H1 (cell line): ENCODE measurements around the gene SLC39A11. TPM values are rescaled to one million over a fixed set of nuclear protein-coding genes. Genes with fewer than 3 reads are reported as not detected.

Source experiments
- CTCF ChIA-PET: fragments of 300-600 bp; sonication (Branson Sonifier 250); formaldehyde crosslinking; loops from one replicate; lab custom pipeline; 2021; ENCODE audit not compliant: partially characterized antibody; lab: Charles Lee
- POLR2A ChIA-PET: fragments of 300-600 bp; sonication (Branson Sonifier 250); formaldehyde crosslinking; loops from one replicate; lab custom pipeline; 2021; ENCODE audit warnings: inconsistent platforms; ENCODE audit not compliant: partially characterized antibody; lab: Charles Lee
- DNase-seq, 2 experiments: peaks; one replicate each; pipeline versions ENCODE4 v3.0.0 to v3.0.0-alpha.2; 2010 to 2022; ENCODE audit warnings: low spot score in 2 of 2, low read depth in 1 of 2, mixed read lengths in 1 of 2
- FAIRE-seq: peaks from 2 replicates; lab custom pipeline; 2011; peaks lifted over from hg19 to GRCh38; lab: Jason Lieb, UNC
- H2AFZ ChIP-seq: 2 replicates; pipeline ENCODE4 v1.8.1; 2012; ENCODE audit warnings: low read length, inconsistent platforms
- H2AK5ac ChIP-seq: 2 replicates; pipeline ENCODE4 v1.6.1; 2013; ENCODE audit warnings: low read depth, low read length
- H2BK120ac ChIP-seq: replicated peaks from 2 replicates; pipeline ENCODE3; 2013; ENCODE audit warnings: low read depth, low read length, inconsistent platforms
- H2BK12ac ChIP-seq: 2 replicates; pipeline ENCODE4 v1.6.1; 2013; ENCODE audit warnings: low read depth, low read length
- H2BK15ac ChIP-seq: 2 replicates; pipeline ENCODE4 v1.6.1; 2013; ENCODE audit warnings: low read length
- H2BK20ac ChIP-seq: 2 replicates; pipeline ENCODE4 v1.6.1; 2013; ENCODE audit warnings: low read length
- H2BK5ac ChIP-seq: 2 replicates; pipeline ENCODE4 v1.6.1; 2013; ENCODE audit warnings: low read depth, low read length
- H3K14ac ChIP-seq: 2 replicates; pipeline ENCODE4 v1.6.1; 2013; ENCODE audit warnings: inconsistent platforms; ENCODE audit not compliant: insufficient read length
- H3K18ac ChIP-seq: 2 replicates; pipeline ENCODE4 v1.6.1; 2013; ENCODE audit warnings: low read length; ENCODE audit errors: extremely low read depth
- H3K23ac ChIP-seq: 2 replicates; pipeline ENCODE4 v1.6.1; 2013; ENCODE audit warnings: inconsistent platforms; ENCODE audit not compliant: insufficient read length
- H3K23me2 ChIP-seq: 2 replicates; pipeline ENCODE4 v1.6.1; 2013; ENCODE audit warnings: low read depth, low read length
- H3K27ac ChIP-seq: 2 replicates; pipeline ENCODE4 v1.6.1; 2011; ENCODE audit warnings: low read depth, low read length, inconsistent platforms
- H3K27me3 ChIP-seq, 4 experiments: replicated peaks in 1 of 4; 1 replicate in 1 of 4; 2 replicates in 3 of 4; pipeline versions ENCODE4 v1.6.1 to v1.8.1; 2011 to 2013; ENCODE audit warnings: low read length in 3 of 4, mild to moderate bottlenecking in 3 of 4, inconsistent platforms in 2 of 4, mixed read lengths in 2 of 4, moderate library complexity in 1 of 4; ENCODE audit not compliant: control insufficient read depth in 3 of 4, insufficient read depth in 3 of 4; ENCODE audit errors: extremely low read depth in 1 of 4
- H3K36me3 ChIP-seq, 4 experiments: 2 replicates each; pipeline versions ENCODE4 v1.6.1 to v1.8.1; 2011 to 2013; ENCODE audit warnings: mild to moderate bottlenecking in 4 of 4, low read length in 3 of 4, moderate library complexity in 2 of 4, control low read depth in 1 of 4, inconsistent platforms in 1 of 4; ENCODE audit not compliant: insufficient read depth in 4 of 4, control insufficient read depth in 2 of 4
- H3K4ac ChIP-seq: replicated peaks from 2 replicates; pipeline ENCODE3; 2013; ENCODE audit warnings: low read length, low read depth, mixed read lengths, inconsistent platforms; ENCODE audit not compliant: insufficient read length
- H3K4me1 ChIP-seq, 4 experiments: replicated peaks in 1 of 4; 1 replicate in 1 of 4; 2 replicates in 3 of 4; pipeline versions ENCODE4 v1.6.1 to v1.8.1; 2011 to 2013; ENCODE audit warnings: low read length in 3 of 4, inconsistent platforms in 2 of 4, mixed read lengths in 1 of 4; ENCODE audit not compliant: insufficient read depth in 4 of 4, control insufficient read depth in 3 of 4
- H3K4me2 ChIP-seq, 2 experiments: 2 replicates each; pipeline versions ENCODE4 v1.6.1 to v1.8.1; 2011 to 2013; ENCODE audit warnings: low read depth in 2 of 2, low read length in 2 of 2, control low read depth in 1 of 2, inconsistent platforms in 1 of 2, mild to moderate bottlenecking in 1 of 2; ENCODE audit not compliant: insufficient read depth in 1 of 2
- H3K4me3 ChIP-seq, 4 experiments: fragments of 200-600, 300-600 bp in 1 of 4; sonication (generic), shearing (Covaris generic), sonication (Bioruptor Twin) in 1 of 4; 2 replicates each; pipeline versions ENCODE4 v1.5.1 to v1.8.1; 2011 to 2016; ENCODE audit warnings: low read length in 4 of 4, low read depth in 3 of 4, control low read depth in 2 of 4, inconsistent platforms in 2 of 4, mild to moderate bottlenecking in 2 of 4, mixed read lengths in 1 of 4, moderate library complexity in 1 of 4; ENCODE audit not compliant: insufficient read depth in 2 of 4; ENCODE audit errors: extremely low read depth in 1 of 4
- H3K56ac ChIP-seq: replicated peaks from 2 replicates; pipeline ENCODE3; 2013; ENCODE audit warnings: low read depth, mild to moderate bottlenecking, mixed read lengths, low read length, inconsistent platforms; ENCODE audit not compliant: insufficient read length
- H3K79me1 ChIP-seq: 2 replicates; pipeline ENCODE4 v1.6.1; 2013; ENCODE audit warnings: low read depth, low read length, control low read depth
- H3K79me2 ChIP-seq, 2 experiments: 2 replicates each; pipeline versions ENCODE4 v1.6.1 to v1.8.1; 2012 to 2013; ENCODE audit warnings: low read length in 2 of 2, mild to moderate bottlenecking in 2 of 2, inconsistent platforms in 1 of 2; ENCODE audit not compliant: insufficient read depth in 2 of 2, control insufficient read depth in 1 of 2
- H3K9ac ChIP-seq, 4 experiments: replicated peaks in 1 of 4; 1 replicate in 1 of 4; 2 replicates in 3 of 4; pipeline versions ENCODE4 v1.6.1 to v1.8.1; 2011 to 2013; ENCODE audit warnings: low read depth in 3 of 4, low read length in 3 of 4, control low read depth in 2 of 4, mild to moderate bottlenecking in 2 of 4, moderate library complexity in 2 of 4, inconsistent platforms in 1 of 4; ENCODE audit errors: extremely low read depth in 1 of 4
- H3K9me3 ChIP-seq, 2 experiments: 2 replicates each; pipeline versions ENCODE4 v1.6.1 to v1.8.1; 2012 to 2013; ENCODE audit warnings: mild to moderate bottlenecking in 2 of 2, moderate library complexity in 2 of 2, control low read depth in 1 of 2, inconsistent platforms in 1 of 2, low read depth in 1 of 2, low read length in 1 of 2, mixed read lengths in 1 of 2; ENCODE audit not compliant: insufficient read depth in 2 of 2
- H4K20me1 ChIP-seq, 2 experiments: replicated peaks in 1 of 2; 2 replicates each; pipeline versions ENCODE3 to v1.8.1; 2011 to 2013; ENCODE audit warnings: inconsistent platforms in 2 of 2, low read length in 2 of 2, mild to moderate bottlenecking in 1 of 2; ENCODE audit not compliant: insufficient read depth in 2 of 2, control insufficient read depth in 1 of 2
- H4K5ac ChIP-seq: 2 replicates; pipeline ENCODE4 v1.6.1; 2013; ENCODE audit warnings: low read length, low read depth, mixed read lengths, inconsistent platforms; ENCODE audit not compliant: insufficient read length
- H4K8ac ChIP-seq: 2 replicates; pipeline ENCODE4 v1.8.0; 2013; ENCODE audit warnings: mild to moderate bottlenecking, moderate library complexity, low read length, inconsistent platforms; ENCODE audit not compliant: insufficient read depth; ENCODE audit errors: extremely low read depth
- H4K91ac ChIP-seq: replicated peaks from 2 replicates; pipeline ENCODE3; 2013; ENCODE audit warnings: low read length, mixed read lengths, inconsistent platforms; ENCODE audit not compliant: insufficient read length
- CBX5 ChIP-seq: fragments of 300-800, 300-1000 bp; sonication (generic); IDR thresholded peaks from 2 replicates; pipeline ENCODE4 v1.7.1; 2016; ENCODE audit warnings: antibody characterized with exemption, low read length, low read depth
- EGR1 ChIP-seq: IDR thresholded peaks from 2 replicates; pipeline ENCODE4 v1.6.1; 2011; ENCODE audit warnings: low read depth, low read length, borderline replicate concordance
- EZH2 ChIP-seq: fragments of 200-600 bp; sonication (generic); IDR thresholded peaks from 2 replicates; pipeline ENCODE4 v1.7.1; 2012; ENCODE audit warnings: low read depth, mild to moderate bottlenecking, moderate library complexity, low read length, inconsistent platforms; ENCODE audit not compliant: severe bottlenecking
- JUN ChIP-seq: IDR thresholded peaks from 2 replicates; pipeline ENCODE4 v1.6.1; 2011; ENCODE audit warnings: low read depth, mild to moderate bottlenecking, improper control_type of control experiment, low read length
- KDM4A ChIP-seq: IDR thresholded peaks from one replicate; pipeline ENCODE4 v1.7.1; 2012; ENCODE audit warnings: low read depth, mild to moderate bottlenecking, moderate library complexity, low read length, inconsistent platforms; ENCODE audit not compliant: severe bottlenecking
- SIRT6 ChIP-seq: IDR thresholded peaks from one replicate; pipeline ENCODE4 v1.7.1; 2012; ENCODE audit warnings: low read length, inconsistent platforms
- TAF7 ChIP-seq: optimal IDR thresholded peaks from 2 replicates; pipeline ENCODE3; 2011; ENCODE audit warnings: low read depth, mild to moderate bottlenecking, inconsistent platforms, low read length, moderate library complexity, borderline replicate concordance
- TCF12 ChIP-seq: IDR thresholded peaks from 2 replicates; pipeline ENCODE4 v1.6.1; 2011; ENCODE audit warnings: low read depth, mild to moderate bottlenecking, low read length
- YY1 ChIP-seq: IDR thresholded peaks from 2 replicates; pipeline ENCODE4 v1.6.1; 2011; ENCODE audit warnings: low read depth, mild to moderate bottlenecking, low read length
- WGBS, 2 experiments: shearing (Covaris generic) in 1 of 2; methylation state at CpG; one replicate each; pipeline versions ENCODE4 v1.1.6 to v1.1.7; 2013 to 2015; ENCODE audit warnings: low lambda C conversion rate in 2 of 2, mixed read lengths in 2 of 2, inconsistent platforms in 1 of 2, low coverage in 1 of 2, missing lambda C conversion rate in 1 of 2; ENCODE audit not compliant: insufficient replicate concordance in 2 of 2, insufficient coverage in 1 of 2, insufficient read length in 1 of 2; ENCODE audit errors: extremely low coverage in 1 of 2, missing lambda C conversion rate in 1 of 2; 5-methylcytosine and 5-hydroxymethylcytosine counted together
- polyA plus RNA-seq, 7 experiments: library from polyadenylated mRNA; depleted of rRNA in 3 of 7; stranded (reverse) in 5 of 7; unstranded in 2 of 7; fragments of >200 nt in 5 of 7; fragments of 200-250 nt in 2 of 7; gene quantifications; 1 replicate in 5 of 7; 2 replicates in 1 of 7; 4 replicates in 1 of 7; pipeline versions ENCODE4 v1.2.1 to v1.2.3, GENCODE V29; 2011 to 2013; ENCODE audit warnings: missing spikeins in 2 of 7, mixed read lengths in 2 of 7
- total RNA-seq: library from RNA; stranded (reverse); fragmentation: NEBNext Ultra II Directional; extraction: Animal tissue kit (Norgen Biotek cat#: 25700); gene quantifications from 2 replicates; pipeline ENCODE4 v1.2.1, GENCODE V29; 2021

SLC39A11 gene
- total and polyA plus RNA-seq, 2 of the 8 experiments (the other 6 are each of a cell fraction or from before 2014, with no cell fraction given) = 12.2 to 19.6 TPM

- Histone ChIP-seq H3K4me2 (no peak overlapping the region), H3K36me3 (no peaks in the 10 kb centered on the region), H3K27ac (no peak overlapping the region), H4K91ac (no peak overlapping the region), H3K56ac (no peak overlapping the region), H3K9ac (no peak overlapping the region), H3K4me3 (no peak overlapping the region), H3K9me3 (no peaks in the 10 kb centered on the region), H2BK15ac (no peak overlapping the region), H3K27me3 (no peaks in the 10 kb centered on the region), H3K14ac (no peak overlapping the region), H3K79me1 (no peaks in the 10 kb centered on the region), H3K23me2 (no peaks in the 10 kb centered on the region), H2BK120ac (no peak overlapping the region), H3K79me2 (no peaks in the 10 kb centered on the region), H4K20me1 (no peaks in the 10 kb centered on the region), H3K23ac (no peak overlapping the region), H2AK5ac (no peak overlapping the region), H3K4ac (no peak overlapping the region), H2BK12ac (no peak overlapping the region), H4K5ac (no peak overlapping the region), H2BK20ac (no peak overlapping the region), H4K8ac (no peak overlapping the region), H2BK5ac (no peak overlapping the region), H2AFZ (no peak overlapping the region), H3K18ac (no peak overlapping the region), H3K4me1 (no peaks in the 10 kb centered on the region)
- ChIA-PET CTCF (interaction anchor here (1.2 to 2.4 kb wide), 3 partner anchors 10 to 137 kb away, joined by 3 to 13 read pairs (median 7); no protein-coding TSS in a partner anchor), POLR2A (no interaction called here)
- TF ChIP-seq TCF12 = no peak
- TF ChIP-seq CBX5 = no peak
- no peak for TF ChIP-seq SIRT6
- no peak for TF ChIP-seq TAF7
- TF ChIP-seq KDM4A = no peak
- no peak for TF ChIP-seq YY1
- TF ChIP-seq EGR1 = no peak
- no peak for TF ChIP-seq EZH2
- TF ChIP-seq JUN = no peak
- FAIRE-seq (no peak), DNase-seq (no peak)
- WGBS, 2 experiments = 92% methylated on average over 8 of the region's 8 CpGs; no CpG with 5 or more reads in 1 of the 2 experiments
Measured at GRCh38 chr17:72696721-72697120, 395.8 kb downstream of the SLC39A11 start.
